Body of pancreas (tissue), 4 donors: ENCODE data around the gene USP54.

Experiments
- POLR2A ChIP-seq, 3 donors: fragments of 450-650 bp; IDR thresholded peaks; one replicate each; pipeline ENCODE4 v1.6.1; 2016; ENCODE audit warnings: antibody characterized with exemption in 3 of 3, mild to moderate bottlenecking in 2 of 3
- TF ChIP-seq, protein P1 (sequence below), 7 experiments: fragments of 450-650 bp in 4 of 7; fragments of 200-600 bp in 3 of 7; sonication (generic) in 3 of 7; IDR thresholded peaks; one replicate each; pipeline ENCODE4 v1.5.1; 2016 to 2019; ENCODE audit warnings: antibody characterized with exemption in 7 of 7

DNA sequence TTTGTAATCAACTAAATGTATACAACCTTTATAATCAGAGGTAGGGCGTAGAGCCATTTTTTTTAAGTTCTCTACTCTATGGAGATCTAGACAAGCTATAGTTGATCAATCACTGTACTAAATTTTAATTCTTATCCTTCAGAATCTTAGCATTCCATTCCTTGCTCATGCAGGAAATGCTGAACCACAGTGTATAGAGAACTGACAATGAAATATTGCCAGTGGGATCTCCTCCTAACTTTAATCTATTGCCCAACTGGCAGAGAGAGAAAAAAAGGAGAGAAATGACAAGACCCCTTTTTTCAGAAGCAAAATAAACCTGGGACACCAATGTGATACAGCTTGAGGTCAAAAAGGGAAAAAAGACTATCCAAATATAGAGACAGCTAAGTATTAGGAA, 68.9 kb downstream of the USP54 start:
- TF ChIP-seq, protein P1, sequence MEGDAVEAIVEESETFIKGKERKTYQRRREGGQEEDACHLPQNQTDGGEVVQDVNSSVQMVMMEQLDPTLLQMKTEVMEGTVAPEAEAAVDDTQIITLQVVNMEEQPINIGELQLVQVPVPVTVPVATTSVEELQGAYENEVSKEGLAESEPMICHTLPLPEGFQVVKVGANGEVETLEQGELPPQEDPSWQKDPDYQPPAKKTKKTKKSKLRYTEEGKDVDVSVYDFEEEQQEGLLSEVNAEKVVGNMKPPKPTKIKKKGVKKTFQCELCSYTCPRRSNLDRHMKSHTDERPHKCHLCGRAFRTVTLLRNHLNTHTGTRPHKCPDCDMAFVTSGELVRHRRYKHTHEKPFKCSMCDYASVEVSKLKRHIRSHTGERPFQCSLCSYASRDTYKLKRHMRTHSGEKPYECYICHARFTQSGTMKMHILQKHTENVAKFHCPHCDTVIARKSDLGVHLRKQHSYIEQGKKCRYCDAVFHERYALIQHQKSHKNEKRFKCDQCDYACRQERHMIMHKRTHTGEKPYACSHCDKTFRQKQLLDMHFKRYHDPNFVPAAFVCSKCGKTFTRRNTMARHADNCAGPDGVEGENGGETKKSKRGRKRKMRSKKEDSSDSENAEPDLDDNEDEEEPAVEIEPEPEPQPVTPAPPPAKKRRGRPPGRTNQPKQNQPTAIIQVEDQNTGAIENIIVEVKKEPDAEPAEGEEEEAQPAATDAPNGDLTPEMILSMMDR (IDR thresholded peaks at IDR 0.05), result no peak
- TF ChIP-seq POLR2A (IDR thresholded peaks at IDR 0.05), result no peak
